Endometrial microvascular endothelial cells (primary cell): Measurements from ENCODE around the gene PSORS1C1. TPM values are rescaled to one million over a fixed set of nuclear protein-coding genes. Genes with fewer than 3 reads are reported as not detected.

ENCODE experiments used
- in situ Hi-C: cut with HindIII; loops from 2 replicates; pipeline ENCODE4 v1.10.0; 2017; ENCODE audit warnings: low sequenced_read_pairs, low pct_unique_long_range_greater_than_20kb; ENCODE audit errors: inconsistent ontology term
- total RNA-seq: library from RNA; depleted of rRNA; stranded (reverse); fragments of >200 nt; gene quantifications from one replicate; pipeline ENCODE4 v1.2.3, GENCODE V29; 2015; ENCODE audit errors: inconsistent ontology term

Gene PSORS1C1
- total RNA-seq, 1 donor from 2014 or later = 0.46 TPM

- in situ Hi-C loops = no loop called here
Measured at GRCh38 chr6:31092769-31093505, 21.7 kb upstream of the PSORS1C1 start.

DNA sequence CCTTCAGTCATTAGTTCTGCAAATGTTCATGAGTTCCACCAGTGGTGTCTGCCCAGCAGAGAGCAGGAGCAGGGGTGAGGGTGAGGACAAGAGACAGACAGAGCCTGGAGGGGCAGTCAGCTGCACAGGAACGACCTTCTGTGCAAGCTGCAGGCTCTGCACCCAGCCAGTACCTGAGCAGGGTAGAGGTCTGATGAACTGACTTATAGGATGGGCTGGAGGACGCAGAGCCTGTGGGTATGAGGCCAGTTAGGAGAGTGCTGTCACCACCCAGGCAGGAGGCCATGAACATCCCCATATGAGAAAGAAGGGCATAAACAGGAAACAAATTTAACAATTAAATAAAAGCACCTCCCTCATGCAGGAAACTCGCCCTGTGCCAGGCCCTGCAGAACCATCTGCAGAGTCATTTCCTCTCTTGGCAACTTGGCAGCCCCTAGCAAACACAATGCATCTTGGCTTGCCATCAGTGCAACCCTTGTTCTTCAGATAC is 20.2 kb upstream of the PSORS1C1 start:
- in situ Hi-C loops = no loop called here

DNA sequence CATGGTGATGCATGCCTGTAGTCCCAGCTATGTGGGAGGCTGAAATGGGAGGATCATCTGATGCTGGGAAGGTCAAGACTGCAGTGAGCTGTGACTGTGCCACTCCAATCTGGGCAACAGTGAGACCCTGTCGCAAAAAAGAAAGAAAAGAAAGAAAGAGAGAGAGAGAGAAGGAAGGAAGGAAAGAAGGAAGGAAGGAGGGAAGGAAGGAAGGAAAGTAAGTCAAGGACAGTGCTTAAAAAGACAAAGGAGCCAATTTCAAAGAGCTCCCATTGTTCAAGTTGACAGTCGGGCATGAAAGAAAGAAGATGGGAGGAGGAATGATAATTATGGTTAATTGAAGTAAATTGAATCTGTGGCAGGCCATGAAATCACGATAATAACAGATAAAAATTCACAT is 18.4 kb upstream of the PSORS1C1 start:
- in situ Hi-C loops = no loop called here

DNA sequence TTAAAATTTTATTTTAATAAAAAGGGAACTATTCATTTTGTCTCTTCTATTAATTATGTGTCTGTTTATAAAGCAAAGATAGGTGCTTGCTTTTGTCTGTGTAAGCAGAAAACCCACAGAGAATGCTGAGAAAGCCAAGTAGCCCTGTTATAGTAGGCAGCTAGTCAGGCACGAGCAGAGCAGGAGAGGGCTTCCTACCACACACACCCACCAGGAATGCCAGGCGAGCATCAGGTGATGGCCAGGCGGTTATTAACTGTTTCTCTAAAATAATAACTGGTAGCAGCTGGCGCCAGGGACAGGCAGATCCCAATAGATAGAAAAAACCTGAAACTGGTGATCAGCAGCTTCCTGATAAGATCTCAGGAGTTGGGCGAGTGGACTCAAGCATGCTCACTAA is 17.9 kb upstream of the PSORS1C1 start:
- in situ Hi-C loops = no loop called here

GRCh38 chr6:31098449-31098938 is 16.1 kb upstream of the PSORS1C1 start:
- in situ Hi-C loops = no loop called here

GRCh38 chr6:31103136-31103535 is 11.5 kb upstream of the PSORS1C1 start:
- in situ Hi-C loops = no loop called here

DNA sequence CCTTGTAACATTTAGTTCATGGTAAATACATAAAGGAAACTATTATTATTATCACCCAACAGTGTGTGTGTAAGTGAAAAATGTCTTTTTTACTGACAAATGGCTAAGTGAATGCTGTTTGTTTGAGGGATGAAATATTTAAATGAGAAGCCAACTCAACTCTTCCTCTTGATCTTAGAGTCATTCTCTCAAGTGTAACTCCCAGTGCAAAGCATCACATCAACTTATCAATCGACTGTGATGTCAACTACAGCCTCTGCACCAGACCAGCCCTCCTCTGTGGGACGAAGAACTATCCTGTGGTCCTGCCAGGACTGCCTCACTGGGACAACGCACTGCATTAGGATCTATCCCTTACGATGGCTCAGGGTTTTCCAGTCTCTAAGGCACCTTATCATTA is 7.5 kb upstream of the PSORS1C1 start:
- in situ Hi-C loops = no loop called here

DNA sequence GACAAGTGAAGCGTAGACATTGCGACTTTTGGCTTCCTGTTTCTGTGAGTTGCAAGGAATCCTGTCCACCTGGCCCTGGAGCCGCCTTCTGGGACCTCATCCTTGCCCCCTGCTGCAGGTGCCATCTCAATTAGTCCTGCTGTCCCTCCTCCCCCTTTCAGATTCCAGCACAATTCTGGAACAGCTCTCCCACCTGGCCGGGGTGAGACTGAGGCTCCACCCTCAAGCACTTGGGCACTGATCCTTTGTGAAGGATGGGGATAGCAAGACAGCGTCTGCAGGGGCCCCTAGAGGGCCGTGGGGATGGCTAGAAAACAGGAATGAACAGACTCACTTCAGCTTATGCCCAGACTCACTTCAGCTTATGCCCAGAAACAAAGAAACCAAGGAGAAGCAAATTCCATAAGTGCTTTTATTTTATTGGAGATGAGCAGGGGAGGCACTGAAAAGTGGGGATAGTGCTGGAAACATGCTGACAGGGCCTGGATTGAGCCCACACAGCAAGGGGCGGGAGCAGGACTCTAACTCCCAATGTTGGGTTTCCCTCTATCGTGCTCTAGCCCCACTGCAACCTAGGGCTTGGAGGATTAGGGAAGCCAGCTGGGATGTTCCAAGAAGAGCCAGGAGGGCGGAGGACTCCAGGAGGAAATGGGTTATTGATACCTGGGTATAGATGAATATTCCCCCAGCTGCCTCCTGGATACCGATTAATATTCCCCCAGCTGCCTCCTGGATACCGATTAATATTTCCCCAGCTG is 3.6 kb upstream of the PSORS1C1 start:
- in situ Hi-C loops = no loop called here

GRCh38 chr6:31111712-31112111 is 2.9 kb upstream of the PSORS1C1 start:
- in situ Hi-C loops = no loop called here

DNA sequence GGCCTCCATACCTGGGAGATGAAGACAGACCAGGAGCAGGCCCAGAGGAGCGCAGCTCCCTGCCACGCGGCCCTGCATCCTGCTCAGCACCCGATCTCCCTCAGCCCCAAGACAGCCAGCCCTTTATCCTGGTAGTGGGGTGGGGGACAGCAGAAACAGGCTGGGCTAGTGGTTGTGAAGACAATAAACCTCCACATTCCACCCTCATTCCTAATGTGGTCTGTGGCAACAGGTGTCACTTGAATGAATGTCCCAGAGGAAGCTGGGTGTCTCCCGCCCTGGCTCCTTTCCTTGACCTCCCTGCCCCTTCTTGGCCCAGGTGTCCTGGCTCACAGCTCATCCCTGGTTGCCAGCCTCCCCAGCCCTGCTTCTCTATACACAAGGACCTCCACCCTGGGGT is 2.1 kb upstream of the PSORS1C1 start, which contains the start of gene C6orf15:
Gene C6orf15 (minus strand): TSS at position 98 of the 400 bp plus-strand sequence. CDS start 20 bp downstream, at position 78.
- in situ Hi-C loops = no loop called here

- in situ Hi-C loops = no loop called here
Measured at GRCh38 chr6:31113861-31114540, 599 bp upstream of the PSORS1C1 start.

DNA sequence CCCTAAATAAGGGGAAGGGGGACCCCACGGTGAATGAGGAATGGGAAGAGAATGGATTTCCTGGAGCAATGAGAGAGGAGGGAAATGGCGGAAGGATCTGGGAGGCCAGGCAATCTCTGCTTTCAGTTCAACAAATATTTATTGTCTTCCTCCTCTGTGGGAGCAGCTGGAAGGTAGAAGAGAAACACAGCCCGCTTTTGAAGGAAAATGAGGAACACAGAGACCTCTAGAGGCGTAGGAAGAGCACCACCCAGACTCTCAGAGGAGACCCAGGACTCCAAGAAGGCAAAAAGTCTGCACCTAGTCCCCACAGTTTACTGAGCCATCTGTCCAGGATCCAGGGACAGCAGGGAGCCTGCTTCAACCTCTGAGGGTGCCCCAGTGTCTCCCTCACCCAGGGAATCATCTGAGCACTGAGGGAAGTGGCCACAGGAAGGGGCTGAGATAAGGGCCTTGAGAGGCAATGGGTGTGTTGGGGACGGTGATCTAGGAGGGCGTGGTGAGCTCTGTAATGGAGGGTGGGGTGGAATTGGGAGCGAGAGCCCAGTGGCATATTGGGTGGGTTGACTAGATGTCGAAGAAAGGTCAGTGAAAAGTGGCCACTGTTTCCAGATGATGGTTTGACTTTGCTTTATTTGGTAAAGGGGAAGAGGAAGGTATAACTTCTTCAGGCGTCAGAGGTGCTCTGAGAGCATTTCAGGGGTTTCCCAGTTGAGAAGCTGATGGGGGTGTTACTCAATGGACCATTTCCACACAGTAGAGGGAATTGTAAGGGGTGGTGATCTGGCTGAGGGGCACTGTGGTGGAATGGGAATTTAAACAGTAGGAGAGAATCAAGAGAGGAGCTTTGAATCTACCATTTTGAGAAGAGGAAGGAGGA is 610 bp downstream of the PSORS1C1 start:
- in situ Hi-C loops = no loop called here

DNA sequence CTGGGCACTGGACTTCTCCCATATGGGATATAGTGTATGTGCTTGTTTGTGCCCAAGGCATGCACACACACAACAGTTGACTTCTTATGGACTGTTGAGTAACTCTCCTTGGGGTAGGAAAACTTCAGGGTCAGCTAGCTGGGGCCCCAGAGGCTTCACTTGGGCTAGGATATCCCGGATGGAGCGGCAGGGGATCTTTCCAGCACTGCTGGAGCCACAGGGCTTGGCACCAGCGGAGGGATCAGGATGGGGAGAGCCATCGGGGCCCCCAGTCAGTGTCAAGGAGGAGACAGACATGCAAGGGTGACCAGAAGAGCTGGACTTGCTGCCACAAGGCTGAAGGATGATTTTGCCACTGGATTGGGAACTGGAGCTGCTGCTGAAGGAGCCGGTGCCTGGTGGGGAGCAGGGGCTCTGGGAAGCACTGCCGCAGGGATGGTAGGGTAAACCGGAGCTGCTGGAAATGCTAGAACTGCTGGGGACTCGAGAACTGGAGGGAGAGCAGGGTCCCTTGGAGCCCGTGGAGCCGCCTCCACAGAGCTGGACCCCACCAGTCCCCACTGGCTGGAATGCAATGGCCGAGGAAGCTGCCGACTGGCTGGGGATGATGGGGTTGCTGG is 1.5 kb downstream of the PSORS1C1 start:
- in situ Hi-C loops = no loop called here

DNA sequence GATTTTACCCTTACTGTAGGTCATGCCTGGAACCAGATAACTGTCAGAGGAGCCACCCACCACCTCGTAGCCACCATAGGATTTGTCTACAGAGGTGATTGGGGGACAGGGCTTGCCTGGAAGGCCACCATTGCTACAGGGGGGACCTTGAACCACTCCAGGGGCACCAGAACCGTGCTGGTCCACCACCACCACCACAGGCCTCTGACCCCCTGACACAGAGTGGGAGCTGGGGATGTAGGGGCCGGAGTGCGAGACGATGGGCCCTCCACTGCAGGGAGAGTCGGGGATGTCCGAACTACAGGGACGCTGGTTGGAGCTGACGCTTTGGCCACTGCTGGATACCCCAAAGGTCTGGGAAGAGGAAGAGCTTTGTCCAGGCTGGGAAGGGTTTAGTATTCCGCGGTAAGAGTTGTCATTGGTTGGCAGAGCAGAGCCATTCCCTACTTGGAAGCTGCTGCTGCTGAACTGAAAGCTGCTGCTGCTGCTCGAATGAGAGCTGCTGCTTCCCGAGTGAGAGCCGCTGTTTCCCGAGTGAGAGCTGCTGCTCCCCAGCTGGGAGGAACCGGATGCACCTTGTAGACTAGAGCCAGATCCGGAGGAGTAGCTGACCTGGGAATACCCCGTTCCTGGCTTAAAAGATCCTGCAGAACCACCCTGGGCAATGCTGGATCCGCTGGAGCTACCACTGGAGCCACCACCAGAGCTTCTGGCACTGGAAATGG is 2.2 kb downstream of the PSORS1C1 start:
- in situ Hi-C loops = no loop called here

GRCh38 chr6:31118178-31118577 is 3.6 kb downstream of the PSORS1C1 start:
- in situ Hi-C loops = no loop called here

- in situ Hi-C loops = no loop called here
Measured at GRCh38 chr6:31120151-31120915, 5.7 kb downstream of the PSORS1C1 start, which contains the start of gene CDSN. Gene CDSN (minus strand): TSS chr6:31120446. CDS start chr6:31120419, 27 bp downstream.
